Measurements from ENCODE around the gene BRPF3.

BRPF3 gene
- 24.8 to 39.6 reads per million in 2 experiments for total RNA-seq

DNA sequence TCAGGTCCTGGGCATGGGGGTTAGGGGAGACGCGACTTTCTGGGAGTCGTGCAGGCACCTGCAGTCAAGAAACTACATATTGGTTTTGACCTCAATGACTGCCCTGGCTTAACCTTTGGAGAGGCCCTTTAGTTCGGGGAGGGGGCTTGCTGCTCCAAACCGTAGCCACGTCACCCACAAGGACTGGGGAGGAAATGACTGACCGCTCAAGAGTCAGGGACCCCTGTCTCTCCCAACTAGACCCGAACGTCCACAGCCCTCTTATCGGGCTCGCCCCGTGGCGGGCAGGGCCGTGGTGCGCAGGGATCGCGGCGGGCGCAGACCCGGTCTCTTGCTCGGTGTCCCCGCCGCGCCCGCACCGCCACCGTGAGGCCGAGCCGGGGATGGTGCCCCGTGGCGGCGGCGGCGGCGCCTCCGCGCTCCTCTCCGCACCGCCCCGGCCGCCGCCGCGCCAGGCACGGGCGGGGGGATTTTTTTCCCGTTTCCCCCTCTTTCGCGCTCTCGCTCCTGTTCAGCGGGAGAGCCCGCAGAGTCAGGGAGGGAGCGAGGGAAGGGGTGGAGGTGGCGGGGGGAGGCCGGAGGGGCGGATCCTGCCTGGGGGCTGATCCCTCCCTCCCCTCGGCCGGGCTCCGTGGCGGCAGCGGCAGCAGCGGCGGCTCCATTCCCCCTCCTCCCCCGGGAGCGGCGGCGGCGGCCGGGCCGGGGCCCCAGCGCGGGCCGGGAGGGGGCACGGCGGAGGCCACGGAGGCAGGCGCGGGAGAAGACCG, at the start of gene BRPF3:
BRPF3 (plus strand) TSS at position 632 of the 767 bp plus-strand sequence. CDS start 3,579 bp downstream, outside the sequence.
- DNase-seq (ENCODE audit: low read depth), result peak; percentile 63

- DNase-seq (ENCODE audit: low read depth), result no peak
Measured at GRCh38 chr6:36147294-36147693, 49.2 kb upstream of the BRPF3 start.

GRCh38 chr6:36149476-36149875, 47.1 kb upstream of the BRPF3 start:
- no peak for DNase-seq (ENCODE audit: low read depth)

- no peak for DNase-seq (ENCODE audit: low read depth)
Measured at GRCh38 chr6:36150283-36150682, 46.3 kb upstream of the BRPF3 start.

DNA sequence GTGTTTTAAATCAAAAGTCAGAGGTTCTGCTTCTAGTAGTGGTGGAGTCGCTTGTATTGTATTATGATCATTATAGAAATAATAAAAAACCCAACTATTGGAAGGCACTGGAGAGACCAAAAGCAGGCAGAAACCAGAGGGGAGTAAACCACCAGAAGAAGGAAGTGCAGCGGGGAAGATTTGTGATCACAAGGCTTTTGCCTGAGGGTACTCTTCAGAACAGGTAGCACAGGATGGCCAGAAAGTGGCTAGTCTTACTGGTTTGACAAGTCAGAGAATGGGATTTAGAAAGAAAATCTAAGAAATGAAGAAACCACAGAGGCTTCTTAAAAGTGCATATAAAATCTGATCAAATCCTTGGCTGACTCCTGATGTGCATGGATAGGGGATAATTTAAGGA, 42.3 kb upstream of the BRPF3 start:
- DNase-seq (ENCODE audit: low read depth), result no peak

DNA sequence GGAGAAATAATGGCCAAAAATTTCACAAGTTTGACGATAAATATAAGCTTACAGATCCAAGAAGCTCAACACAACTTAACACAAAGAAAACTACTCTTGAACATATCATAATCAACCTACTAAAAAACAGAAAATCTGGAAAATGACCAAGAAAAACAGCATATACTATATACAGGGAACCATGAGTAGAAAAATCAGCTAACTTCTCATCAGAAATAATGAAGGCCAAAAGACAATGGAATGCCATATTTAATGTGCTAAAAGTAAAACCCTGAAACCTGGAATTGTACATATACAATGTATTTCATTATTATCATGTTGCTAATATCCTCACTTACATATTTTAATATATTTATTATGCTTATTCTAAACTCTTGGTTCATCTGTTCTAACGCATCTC, 40.9 kb upstream of the BRPF3 start:
- DNase-seq (ENCODE audit: low read depth), result no peak

- DNase-seq (ENCODE audit: low read depth), result no peak
Measured at GRCh38 chr6:36160147-36160760, 36.3 kb upstream of the BRPF3 start.

- DNase-seq (ENCODE audit: low read depth), result no peak
Measured at GRCh38 chr6:36169023-36170007, 27.2 kb upstream of the BRPF3 start.

DNA sequence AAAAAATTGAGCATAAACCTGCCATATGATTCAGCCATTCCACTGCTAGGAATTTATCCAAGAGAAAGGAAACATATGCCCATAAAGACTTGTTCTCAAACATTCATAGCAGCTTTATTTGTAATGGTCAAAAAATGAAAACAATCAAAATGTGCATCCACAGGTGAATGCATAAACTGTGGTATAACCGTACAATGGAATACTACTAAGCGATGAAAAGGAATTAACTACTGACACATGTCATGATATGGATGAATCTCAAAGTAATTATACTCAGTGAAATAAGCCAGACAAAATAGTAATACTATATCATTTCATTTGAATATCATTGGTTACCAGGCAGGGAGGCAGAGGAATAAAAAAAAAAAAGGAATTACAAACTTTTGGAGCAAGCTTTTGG, 25.8 kb upstream of the BRPF3 start:
- DNase-seq (ENCODE audit: low read depth), result no peak

DNA sequence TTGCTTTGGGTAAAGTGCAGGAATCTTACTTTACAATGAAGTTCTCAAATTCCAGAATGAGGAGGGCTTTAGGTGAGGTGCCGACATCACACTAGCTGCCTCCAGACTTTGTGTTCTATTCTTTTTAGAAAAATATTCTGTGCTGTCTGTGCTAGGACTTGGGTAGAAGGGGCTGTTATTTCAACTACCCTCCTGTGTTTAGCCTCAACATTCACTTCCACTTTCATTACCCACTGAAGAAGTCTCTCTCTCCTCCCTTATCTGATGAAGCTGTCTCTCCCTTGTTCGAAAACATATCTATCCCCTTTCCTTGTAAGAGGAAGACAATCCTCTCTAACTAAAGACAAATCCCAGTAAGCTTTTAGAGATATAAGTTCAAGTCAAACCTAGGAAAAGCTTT, 25.0 kb upstream of the BRPF3 start:
- no peak for DNase-seq (ENCODE audit: low read depth)

GRCh38 chr6:36177166-36177565, 19.4 kb upstream of the BRPF3 start:
- no peak for DNase-seq (ENCODE audit: low read depth)

DNA sequence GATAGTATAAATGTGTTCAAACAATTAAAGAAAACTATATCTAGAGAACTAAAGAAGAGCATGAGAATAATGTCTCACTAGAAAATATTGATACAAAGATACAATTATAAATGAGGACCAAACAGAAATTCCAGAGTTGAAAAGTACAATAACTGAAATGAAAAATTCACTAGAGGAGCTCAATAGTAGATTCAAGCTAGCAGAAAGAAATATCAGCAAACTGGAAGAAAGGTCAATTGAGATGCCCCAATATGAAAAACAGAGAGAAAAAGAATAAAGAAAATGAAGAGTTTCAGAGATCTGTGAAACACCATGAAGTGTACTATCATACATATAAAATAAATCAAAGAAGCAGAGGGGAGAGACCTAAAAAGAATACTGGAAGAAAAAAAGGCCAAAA, 18.0 kb upstream of the BRPF3 start:
- no peak for DNase-seq (ENCODE audit: low read depth)

GRCh38 chr6:36180126-36180525, 16.4 kb upstream of the BRPF3 start:
- no peak for DNase-seq (ENCODE audit: low read depth)

DNA sequence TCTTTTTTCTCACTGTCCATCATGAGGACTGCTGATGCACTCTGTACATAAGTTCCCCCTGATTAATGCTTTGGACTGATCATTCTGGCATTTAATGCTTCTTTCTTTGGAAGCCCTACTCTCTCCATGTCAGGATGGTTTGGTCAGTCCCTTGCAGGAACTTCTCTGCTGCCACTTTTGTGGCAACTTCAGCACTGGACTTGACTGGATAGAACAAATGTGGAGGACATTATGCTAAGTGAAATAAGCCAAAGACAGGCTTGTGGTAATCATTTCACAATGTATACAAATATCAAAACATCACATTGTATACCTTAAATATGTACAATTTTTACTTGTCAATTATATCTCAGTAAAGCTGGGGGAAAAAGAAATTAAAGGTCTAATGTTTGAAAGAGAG, 12.2 kb upstream of the BRPF3 start:
- DNase-seq (ENCODE audit: low read depth), result no peak

- no peak for DNase-seq (ENCODE audit: low read depth)
Measured at GRCh38 chr6:36186199-36186598, 10.3 kb upstream of the BRPF3 start.

DNA sequence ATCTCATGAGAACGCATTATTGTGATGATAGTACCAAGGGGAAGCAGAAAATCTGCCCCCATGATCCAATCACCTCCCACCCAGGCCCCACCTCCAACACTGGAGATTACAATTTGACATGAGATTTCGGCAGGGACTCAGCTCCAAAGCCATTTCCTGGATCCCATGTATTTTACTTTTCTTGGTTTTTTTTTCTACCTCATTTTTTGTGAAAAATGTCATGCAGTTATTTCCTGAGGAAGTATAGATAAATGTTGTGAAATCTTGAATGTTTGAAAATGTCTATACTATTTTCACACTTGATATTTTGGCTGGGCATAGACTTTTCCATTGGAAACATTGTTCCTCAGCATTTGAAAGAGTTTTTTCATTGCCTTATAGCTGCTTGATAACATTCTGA, 9.1 kb upstream of the BRPF3 start:
- DNase-seq (ENCODE audit: low read depth), result no peak

DNA sequence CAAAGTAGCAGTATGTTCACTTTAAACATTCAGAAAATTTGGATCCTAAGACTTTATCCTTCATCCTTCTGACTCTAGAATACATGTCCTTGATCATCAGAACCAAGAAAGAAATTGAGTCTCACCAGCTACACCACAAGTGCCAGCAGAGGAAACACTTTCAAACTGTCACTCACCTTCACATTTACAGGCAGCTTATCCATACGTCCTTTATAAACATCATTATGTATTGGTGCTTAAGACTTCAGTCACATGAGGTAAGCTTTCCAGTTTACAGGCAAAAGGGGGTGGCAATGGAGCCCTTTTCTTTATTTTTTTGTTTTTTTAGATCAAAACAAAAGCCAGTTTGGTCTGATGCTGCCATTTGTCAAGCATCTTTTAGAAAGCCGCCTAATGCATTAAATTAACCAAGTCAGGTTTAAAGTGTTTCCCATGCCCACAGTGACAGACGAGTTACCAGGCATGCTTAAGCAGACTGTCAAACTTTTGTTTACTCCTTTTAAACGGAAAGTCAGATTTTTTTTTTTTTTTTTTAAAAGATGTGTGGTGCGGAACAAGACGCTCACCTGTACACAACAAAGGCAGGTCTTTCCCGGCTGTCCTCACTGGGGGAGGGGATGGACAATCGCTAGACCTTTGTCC, 952 bp upstream of the BRPF3 start:
- DNase-seq (ENCODE audit: low read depth), result no peak

DNA sequence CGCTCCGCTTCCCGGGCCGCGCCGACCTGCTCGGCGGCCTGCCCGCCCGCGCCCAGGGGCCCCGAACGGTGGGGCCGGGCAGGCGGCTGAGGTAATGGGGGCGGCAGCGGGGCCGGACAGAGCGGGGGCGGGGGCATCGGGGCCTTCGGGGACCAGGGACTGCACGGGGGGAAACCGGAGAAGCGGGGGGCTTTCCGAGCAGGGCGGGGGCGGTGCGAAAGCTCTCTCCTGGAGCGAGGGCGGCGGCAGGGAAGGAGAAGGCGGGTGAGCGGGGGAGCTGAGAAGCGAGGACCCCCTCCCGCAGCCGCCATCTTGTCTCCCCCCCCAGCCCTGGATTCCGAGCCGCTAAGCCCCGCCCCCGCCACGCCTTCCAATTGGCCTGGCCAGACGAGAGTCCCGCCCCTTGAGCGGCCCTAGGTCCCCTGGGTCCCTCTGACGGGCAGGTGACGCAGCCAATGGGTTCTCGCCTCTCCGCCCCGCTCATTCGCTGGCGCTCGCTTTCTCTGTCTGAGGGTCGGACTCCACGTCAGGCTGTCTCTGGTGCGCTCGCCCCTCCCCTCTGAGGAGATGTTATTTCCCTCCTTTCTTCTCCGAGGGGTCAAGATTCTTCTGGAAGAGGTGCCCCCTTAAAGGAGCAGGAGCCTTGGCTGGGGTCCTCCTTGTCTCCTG, 470 bp downstream of the BRPF3 start:
- peak; percentile 100 for DNase-seq (ENCODE audit: low read depth)

DNA sequence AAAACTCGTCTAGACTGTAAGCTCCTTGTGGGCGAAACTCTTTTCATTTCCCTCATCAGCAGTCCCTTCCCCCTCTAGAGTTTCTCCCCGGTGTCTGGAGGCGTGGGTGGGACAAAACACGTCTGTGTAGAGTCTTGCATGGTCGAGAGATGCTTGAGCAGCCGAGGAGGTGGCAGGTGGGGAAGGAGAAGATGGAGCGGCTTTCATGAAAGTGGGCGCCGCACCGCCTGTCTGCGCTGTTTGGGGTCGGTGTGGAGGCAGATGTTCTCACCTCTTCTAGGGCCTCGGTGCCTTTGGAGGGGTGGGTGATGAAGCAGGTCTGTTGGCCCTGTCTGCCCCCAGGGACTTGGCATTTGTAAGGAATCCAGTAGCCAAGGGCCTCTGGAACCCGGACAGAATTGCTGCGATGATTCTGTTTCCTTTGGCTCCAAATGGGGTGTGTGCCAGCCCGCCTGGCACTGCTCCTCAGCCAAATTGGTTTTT, 1.2 kb downstream of the BRPF3 start:
- no peak for DNase-seq (ENCODE audit: low read depth)

DNA sequence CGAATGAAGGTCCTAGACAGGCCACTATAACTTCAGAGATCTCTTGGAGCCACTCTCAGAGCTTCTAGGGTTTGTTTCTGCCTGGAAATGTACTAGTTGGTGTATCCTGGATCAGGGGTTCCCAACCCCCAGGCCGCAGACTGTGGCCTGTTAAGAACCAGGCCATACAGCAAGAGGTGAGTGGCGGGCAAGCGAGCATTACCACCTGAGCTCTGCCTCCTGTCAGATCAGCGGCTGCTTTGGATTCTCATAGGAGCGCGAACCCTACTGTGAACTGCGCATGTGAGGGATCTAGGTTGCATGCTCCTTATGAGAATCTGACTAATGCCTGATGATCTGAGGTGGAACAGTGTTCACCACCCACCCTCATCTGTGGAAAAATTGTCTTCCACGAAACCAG, 2.4 kb downstream of the BRPF3 start:
- no peak for DNase-seq (ENCODE audit: low read depth)
